Thyroid gland (tissue), 4 donors: ENCODE results near the gene MALT1. TPM values are rescaled to one million over a fixed set of nuclear protein-coding genes. Genes with fewer than 3 reads are reported as not detected.
A peak's percentile ranks its signal among the peaks of the same experiment; 100 is the strongest.
"Not testable (repeated sequence)": the region's sequence is repeated elsewhere in the genome, so short reads cannot be mapped to it uniquely, and the experiment has no call there.

ENCODE experiments used
- DNase-seq, 2 donors: peaks; one replicate each; pipeline ENCODE4 v3.0.0-alpha.2; 2019
- H3K27ac ChIP-seq, 3 donors: fragments of 200-600 bp; sonication (generic); 1 replicate in 2 of 3; 2 replicates in 1 of 3; pipeline ENCODE4 v1.5.1; 2016 to 2019; ENCODE audit warnings: mild to moderate bottlenecking in 1 of 3, moderate library complexity in 1 of 3
- H3K27me3 ChIP-seq: fragments of 200-600 bp; sonication (generic); one replicate; pipeline ENCODE4 v1.5.1; 2019
- H3K36me3 ChIP-seq, 2 donors: fragments of 200-600 bp; sonication (generic); one replicate each; pipeline ENCODE4 v1.5.1; 2016 to 2019
- H3K4me1 ChIP-seq, 2 donors: fragments of 200-600 bp; sonication (generic); one replicate each; pipeline ENCODE4 v1.5.1; 2017 to 2019
- H3K4me3 ChIP-seq, 3 donors: fragments of 200-600 bp; sonication (generic); replicated peaks in 1 of 3; 1 replicate in 2 of 3; 2 replicates in 1 of 3; pipeline ENCODE4 v1.5.1; 2016; ENCODE audit warnings: mild to moderate bottlenecking in 1 of 3
- H3K9me3 ChIP-seq: fragments of 200-600 bp; sonication (generic); one replicate; pipeline ENCODE4 v1.5.1; 2017
- POLR2A ChIP-seq, 2 donors: fragments of 450-650 bp; IDR thresholded peaks; one replicate each; pipeline ENCODE4 v1.6.1; 2017; ENCODE audit warnings: antibody characterized with exemption in 2 of 2, mild to moderate bottlenecking in 2 of 2, moderate library complexity in 1 of 2
- WGBS, 2 donors: methylation state at CpG; one replicate each; pipeline ENCODE4 v1.1.5; 2017; 5-methylcytosine and 5-hydroxymethylcytosine counted together
- intact Hi-C: fragments of 100-400 bp; cut with DNase I; formaldehyde crosslinking; loops from one replicate; pipeline ENCODE4 v1.15.1; 2023
- total RNA-seq, 4 donors: library from RNA; depleted of rRNA; stranded (reverse); fragments of >200 nt; gene quantifications; one replicate each; pipeline ENCODE4 v1.2.3, GENCODE V29; 2016
- TF ChIP-seq, protein P1 (sequence below), 6 experiments: fragments of 200-600 bp in 3 of 6; fragments of 450-650 bp in 3 of 6; sonication (generic) in 3 of 6; IDR thresholded peaks; one replicate each; pipeline ENCODE4 v1.5.1; 2016 to 2019; ENCODE audit warnings: antibody characterized with exemption in 6 of 6, mild to moderate bottlenecking in 2 of 6, inconsistent platforms in 1 of 6, moderate library complexity in 1 of 6

The MALT1 gene
- total RNA-seq, 4 donors from 2014 or later = 26.3 to 42.1 (median 30.2) TPM

DNA sequence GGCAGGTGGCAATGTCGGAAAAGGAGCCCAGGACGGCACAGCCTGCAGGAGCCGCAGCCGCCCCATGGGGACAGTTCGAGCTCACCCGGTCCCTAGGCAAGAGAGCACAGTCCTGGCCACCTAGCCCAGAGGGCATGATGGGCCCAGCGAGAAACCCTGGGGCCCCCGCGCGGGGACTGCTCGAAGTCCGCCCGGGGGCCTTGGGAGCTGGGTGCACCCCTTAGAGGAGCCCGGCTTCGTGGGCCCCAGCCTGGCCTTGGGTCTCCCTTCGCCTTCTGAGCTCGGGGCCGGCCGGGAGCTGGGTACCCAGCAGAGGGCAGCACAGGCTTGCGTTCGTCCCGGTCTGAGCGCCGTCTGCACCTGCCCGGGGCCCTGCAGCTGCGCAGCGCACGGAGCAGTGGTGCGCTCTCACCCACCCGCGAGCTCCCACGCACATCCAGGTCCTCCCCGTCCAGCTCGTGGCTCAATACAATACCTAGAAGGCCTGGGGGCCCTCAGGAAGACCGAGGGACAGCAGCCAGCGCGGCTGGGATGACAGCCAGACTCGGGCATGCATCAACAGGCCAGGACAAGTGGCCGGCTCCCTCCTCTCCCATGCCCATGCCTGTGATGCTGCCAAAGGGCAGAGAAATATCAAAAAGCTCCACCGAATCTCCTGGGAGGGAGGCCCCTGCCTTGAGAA lies 97.2 kb downstream of the MALT1 start:
- 27% methylated on average over 8 to 17 of the region's 40 CpGs for WGBS, 2 donors
- no peaks in the 10 kb centered on the region for H3K27me3 ChIP-seq
- DNase-seq = peak; percentile 96
- H3K9me3 ChIP-seq = no peaks in the 10 kb centered on the region
- H3K4me3 ChIP-seq = no peak overlapping the region
- peak overlapping the region; percentile 65 to 87 (median 74) for H3K27ac ChIP-seq
- H3K36me3 ChIP-seq = no peaks in the 10 kb centered on the region
- H3K4me1 ChIP-seq = peaks cover 7 to 31% of the 10 kb centered on the region in 2 donors
- intact Hi-C loops = no loop called here
- TF ChIP-seq, protein P1, sequence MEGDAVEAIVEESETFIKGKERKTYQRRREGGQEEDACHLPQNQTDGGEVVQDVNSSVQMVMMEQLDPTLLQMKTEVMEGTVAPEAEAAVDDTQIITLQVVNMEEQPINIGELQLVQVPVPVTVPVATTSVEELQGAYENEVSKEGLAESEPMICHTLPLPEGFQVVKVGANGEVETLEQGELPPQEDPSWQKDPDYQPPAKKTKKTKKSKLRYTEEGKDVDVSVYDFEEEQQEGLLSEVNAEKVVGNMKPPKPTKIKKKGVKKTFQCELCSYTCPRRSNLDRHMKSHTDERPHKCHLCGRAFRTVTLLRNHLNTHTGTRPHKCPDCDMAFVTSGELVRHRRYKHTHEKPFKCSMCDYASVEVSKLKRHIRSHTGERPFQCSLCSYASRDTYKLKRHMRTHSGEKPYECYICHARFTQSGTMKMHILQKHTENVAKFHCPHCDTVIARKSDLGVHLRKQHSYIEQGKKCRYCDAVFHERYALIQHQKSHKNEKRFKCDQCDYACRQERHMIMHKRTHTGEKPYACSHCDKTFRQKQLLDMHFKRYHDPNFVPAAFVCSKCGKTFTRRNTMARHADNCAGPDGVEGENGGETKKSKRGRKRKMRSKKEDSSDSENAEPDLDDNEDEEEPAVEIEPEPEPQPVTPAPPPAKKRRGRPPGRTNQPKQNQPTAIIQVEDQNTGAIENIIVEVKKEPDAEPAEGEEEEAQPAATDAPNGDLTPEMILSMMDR (IDR thresholded peaks at IDR 0.05) = peak in 5 of 6 experiments; percentile 32 to 80 (median 69)
- TF ChIP-seq POLR2A (IDR thresholded peaks at IDR 0.05) = peak in 1 of 2 donors; percentile 7

DNA sequence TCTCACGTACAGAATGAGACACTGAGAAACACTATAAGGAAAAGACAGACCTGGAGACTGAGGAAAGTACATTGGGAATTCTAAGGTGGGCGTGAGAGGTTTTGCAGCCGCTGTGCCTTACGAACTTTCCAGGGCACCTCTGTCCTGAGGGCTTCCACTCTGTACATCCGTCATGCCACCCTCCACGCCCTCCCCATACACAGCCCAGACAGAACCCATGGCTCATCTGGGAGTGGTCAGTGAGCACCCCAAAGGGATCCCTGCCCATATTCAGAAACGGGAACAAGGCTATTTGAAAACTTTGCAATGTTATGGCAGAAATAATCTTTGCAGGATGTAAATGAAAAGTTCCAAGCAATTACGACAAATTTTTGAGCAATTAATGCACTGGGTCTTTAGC lies 98.1 kb downstream of the MALT1 start:
- Histone ChIP-seq H3K27me3 (no peaks in the 10 kb centered on the region), H3K27ac (peak overlapping the region; percentile 65 to 87 (median 74)), H3K4me3 (no peak overlapping the region), H3K4me1 (peaks cover 7 to 26% of the 10 kb centered on the region in 2 donors), H3K36me3 (no peaks in the 10 kb centered on the region), H3K9me3 (no peaks in the 10 kb centered on the region)
- intact Hi-C loops = no loop called here
- WGBS, 2 donors = 87 to 90% methylated on average over 8 of the region's 8 CpGs
- no peak for TF ChIP-seq POLR2A (IDR thresholded peaks at IDR 0.05)
- TF ChIP-seq, protein P1 (IDR thresholded peaks at IDR 0.05) = no peak
- DNase-seq = no peak

DNA sequence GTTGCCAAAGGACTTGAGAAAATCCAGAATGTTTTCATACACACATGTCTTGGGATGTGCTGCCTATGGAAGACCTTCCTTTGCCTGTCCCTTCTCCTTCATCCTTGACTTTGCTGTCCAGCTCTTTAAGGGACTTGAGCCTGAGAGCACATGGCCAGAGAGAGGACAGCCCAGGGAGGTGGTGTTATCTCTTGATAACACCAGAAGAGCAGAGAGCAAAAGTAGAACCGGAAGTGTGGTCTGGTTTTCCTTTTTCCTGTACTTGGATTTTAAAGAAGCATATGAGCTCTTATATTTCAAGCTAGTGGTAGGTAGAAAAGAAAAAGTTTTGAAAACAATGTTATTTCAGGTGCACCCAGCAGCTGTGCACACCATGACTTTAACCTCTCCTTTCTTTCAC lies 99.3 kb downstream of the MALT1 start:
- Histone ChIP-seq H3K4me1 (peaks cover 7 to 21% of the 10 kb centered on the region in 2 donors), H3K27ac (no peak overlapping the region), H3K36me3 (no peaks in the 10 kb centered on the region), H3K4me3 (no peak overlapping the region), H3K9me3 (no peaks in the 10 kb centered on the region), H3K27me3 (no peaks in the 10 kb centered on the region)
- TF ChIP-seq, protein P1 (IDR thresholded peaks at IDR 0.05) = no peak
- no peak for TF ChIP-seq POLR2A (IDR thresholded peaks at IDR 0.05)
- WGBS, 2 donors = 32 to 45% methylated on average over 1 of the region's 1 CpG
- DNase-seq = no peak
- intact Hi-C loops = no loop called here

DNA sequence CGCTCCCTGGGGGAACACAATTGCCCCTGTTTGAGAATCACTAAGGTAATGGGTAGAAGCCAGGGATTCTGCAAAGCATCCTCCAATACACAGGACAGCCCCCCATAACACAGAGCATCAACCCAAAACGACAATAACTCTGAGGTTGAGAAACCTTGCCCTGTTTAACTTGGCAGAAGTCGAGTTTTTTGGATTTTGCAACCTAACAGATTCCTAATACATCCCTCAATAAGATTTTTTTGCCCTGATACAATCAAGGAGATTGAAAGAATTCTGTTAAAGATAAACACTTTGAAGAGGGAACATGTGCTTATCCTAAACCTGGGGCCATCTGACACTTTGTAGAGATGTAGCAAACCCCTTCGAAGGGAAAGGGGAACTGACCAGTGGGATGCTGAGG lies 100.9 kb downstream of the MALT1 start:
- no peak for DNase-seq
- intact Hi-C loops = no loop called here
- Histone ChIP-seq H3K27me3 (no peaks in the 10 kb centered on the region), H3K36me3 (no peaks in the 10 kb centered on the region), H3K27ac (no peak overlapping the region), H3K4me3 (no peak overlapping the region), H3K9me3 (no peaks in the 10 kb centered on the region), H3K4me1 (peaks cover 7 to 21% of the 10 kb centered on the region in 2 donors)
- WGBS, 2 donors = 87 to 91% methylated on average over 4 of the region's 4 CpGs
- TF ChIP-seq, protein P1 (IDR thresholded peaks at IDR 0.05) = no peak
- no peak for TF ChIP-seq POLR2A (IDR thresholded peaks at IDR 0.05)

DNA sequence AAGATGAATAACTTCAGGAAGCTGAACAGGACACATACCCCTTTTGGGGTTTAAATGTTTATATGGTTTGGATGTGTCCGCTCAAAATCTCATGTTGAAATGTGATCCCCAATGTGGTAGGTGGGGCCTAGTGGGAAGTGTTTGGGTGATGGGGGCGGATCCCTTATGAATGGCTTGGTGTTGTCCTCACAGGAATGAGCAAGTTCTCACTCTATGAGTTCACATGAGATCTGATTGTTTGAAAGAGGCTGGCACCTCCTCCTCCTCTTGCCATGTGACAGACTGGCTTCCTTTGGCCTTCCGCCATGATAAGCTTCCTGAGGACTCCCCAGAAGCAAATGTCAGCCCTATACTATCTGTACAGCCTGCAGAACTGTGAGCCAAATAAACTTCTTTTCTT lies 104.8 kb downstream of the MALT1 start:
- Histone ChIP-seq H3K4me1 (no peaks in the 10 kb centered on the region), H3K9me3 (no peaks in the 10 kb centered on the region), H3K27me3 (no peaks in the 10 kb centered on the region), H3K27ac (no peak overlapping the region), H3K36me3 (no peaks in the 10 kb centered on the region), H3K4me3 (no peak overlapping the region)
- DNase-seq = no peak
- intact Hi-C loops = no loop called here
- TF ChIP-seq POLR2A (IDR thresholded peaks at IDR 0.05) = no peak
- TF ChIP-seq, protein P1 (IDR thresholded peaks at IDR 0.05) = no peak
- WGBS, 2 donors = 96 to 100% methylated on average over 2 to 3 of the region's 3 CpGs

DNA sequence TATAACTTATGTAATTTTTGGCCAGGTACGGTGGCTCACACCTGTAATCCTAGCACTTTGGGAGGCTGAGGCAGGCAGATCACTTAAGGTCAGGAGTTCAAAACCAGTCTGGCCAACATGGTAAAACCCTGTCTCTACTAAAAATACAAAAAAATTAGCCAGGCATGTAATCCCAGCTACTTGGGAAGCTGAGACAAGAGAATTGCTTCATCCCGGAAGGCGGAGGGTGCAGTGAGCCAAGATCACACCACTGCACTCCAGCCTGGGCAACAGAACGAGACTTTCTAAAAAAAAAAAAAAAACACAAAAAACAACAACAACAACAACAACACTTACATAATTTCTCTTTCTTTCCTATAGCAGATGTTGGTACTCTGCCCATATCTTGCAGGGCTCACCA lies 105.3 kb downstream of the MALT1 start:
- H3K9me3 ChIP-seq, H3K27ac ChIP-seq, DNase-seq, H3K4me1 ChIP-seq, intact Hi-C loops, H3K27me3 ChIP-seq, H3K4me3 ChIP-seq, H3K36me3 ChIP-seq: not testable (repeated sequence)
- 65 to 69% methylated on average over 4 of the region's 4 CpGs for WGBS, 2 donors
